Omental fat pad (tissue), 4 donors: ENCODE results near the gene ISM1. TPM values are rescaled to one million over a fixed set of nuclear protein-coding genes. Genes with fewer than 3 reads are reported as not detected.

ENCODE experiments used
- ATAC-seq: fragments of 150-250 bp; one replicate; pipeline ENCODE4 v1.9.1; 2016; ENCODE audit warnings: mild to moderate bottlenecking, moderate library complexity; ENCODE audit not compliant: low FRiP score
- DNase-seq: peaks from one replicate; pipeline ENCODE4 v3.0.0-alpha.2; 2019; ENCODE audit warnings: low spot score
- CTCF ChIP-seq, 3 donors: fragments of 450-650 bp; IDR thresholded peaks; one replicate each; pipeline ENCODE4 v1.5.1; 2016 to 2017; ENCODE audit warnings: antibody characterized with exemption in 3 of 3, mild to moderate bottlenecking in 3 of 3, moderate library complexity in 2 of 3
- total RNA-seq, 4 donors: library from RNA; depleted of rRNA; stranded (reverse); fragments of >200 nt; gene quantifications; one replicate each; pipeline ENCODE4 v1.1.0, GENCODE V29; 2016

ISM1 gene
- total RNA-seq, 4 donors from 2014 or later: 1.6 to 7.9 (median 4.3) TPM

- DNase-seq: no peak
- ATAC-seq: no peak
- TF ChIP-seq CTCF (IDR thresholded peaks at IDR 0.05): no peak
Observed at GRCh38 chr20:13318871-13319521, 97.9 kb downstream of the ISM1 start.

- no peak for TF ChIP-seq CTCF (IDR thresholded peaks at IDR 0.05)
- DNase-seq (no peak), ATAC-seq (no peak)
Observed at GRCh38 chr20:13320702-13321101, 99.6 kb downstream of the ISM1 start.

GRCh38 chr20:13321416-13321815 lies 100.3 kb downstream of the ISM1 start:
- ATAC-seq (no peak), DNase-seq (no peak)
- TF ChIP-seq CTCF (IDR thresholded peaks at IDR 0.05): no peak

- TF ChIP-seq CTCF (IDR thresholded peaks at IDR 0.05): no peak
- ATAC-seq (no peak), DNase-seq (no peak)
Observed at GRCh38 chr20:13322198-13322597, 101.1 kb downstream of the ISM1 start.

GRCh38 chr20:13322621-13323020 lies 101.5 kb downstream of the ISM1 start:
- ATAC-seq (no peak), DNase-seq (no peak)
- TF ChIP-seq CTCF (IDR thresholded peaks at IDR 0.05): no peak

GRCh38 chr20:13325033-13325432 lies 104.0 kb downstream of the ISM1 start:
- no peak for ATAC-seq
- no peak for TF ChIP-seq CTCF (IDR thresholded peaks at IDR 0.05)
- no peak for DNase-seq

- TF ChIP-seq CTCF (IDR thresholded peaks at IDR 0.05): no peak
- ATAC-seq (no peak), DNase-seq (no peak)
Observed at GRCh38 chr20:13325796-13326340, 104.8 kb downstream of the ISM1 start.
